K562 (cell line): ENCODE data around the gene SDCCAG8. TPM values are rescaled to one million over a fixed set of nuclear protein-coding genes. Genes with fewer than 3 reads are reported as not detected.

Source experiments
- ATAC-seq: fragments of 200-7000 bp; cut with Tn5 transposase; 3 replicates; pipeline ENCODE4 v1.9.1; 2020; ENCODE audit warnings: moderate library complexity
- BruUV-seq: library from RNA; stranded (reverse); fragments of 400-500 nt; replicated peaks from 2 replicates; lab custom pipeline; 2021; lab: Mats Ljungman, UMichigan
- CTCF ChIA-PET: fragments of 300-600 bp; formaldehyde crosslinking; extraction: SDS; loops from one replicate; lab custom pipeline; 2021; ENCODE audit warnings: low intra/inter-chr PET ratio; lab: Yijun Ruan, JAX
- POLR2A ChIA-PET: fragments of 300-600, 350-650 bp; sonication (Branson Sonifier 250); formaldehyde crosslinking; extraction: SDS; loops from one replicate; lab custom pipeline; 2021; ENCODE audit warnings: antibody characterized with exemption, inconsistent platforms; lab: Yijun Ruan, JAX
- DNase-seq, 4 experiments: peaks; one replicate each; pipeline versions ENCODE4 v3.0.0 to v3.0.0-alpha.2; 2011 to 2018; ENCODE audit warnings: low spot score in 3 of 4, mixed read lengths in 3 of 4; ENCODE audit errors: extremely low read depth in 1 of 4
- FAIRE-seq: peaks from 2 replicates; lab custom pipeline; 2011; peaks lifted over from hg19 to GRCh38; lab: Jason Lieb, UNC
- H2AFZ ChIP-seq: 2 replicates; pipeline ENCODE4 v1.6.0; 2011; ENCODE audit warnings: low read depth, low read length, control low read depth, inconsistent platforms
- H3K27ac ChIP-seq: fragments of 200-600 bp; 3 replicates; pipeline ENCODE4 v1.8.0; 2011; ENCODE audit warnings: low read depth, mild to moderate bottlenecking, control low read depth, inconsistent platforms, low read length, moderate library complexity, mixed read lengths; ENCODE audit errors: extremely low read depth
- H3K27me3 ChIP-seq, 2 experiments: fragments of 300-600 bp in 1 of 2; 2 replicates in 1 of 2; 3 replicates in 1 of 2; pipeline versions ENCODE4 v1.6.0 to v1.8.0; 2011; ENCODE audit warnings: inconsistent platforms in 2 of 2, low read length in 2 of 2, mild to moderate bottlenecking in 1 of 2, mixed read lengths in 1 of 2, moderate library complexity in 1 of 2; ENCODE audit not compliant: control insufficient read depth in 2 of 2, insufficient read depth in 2 of 2
- H3K36me3 ChIP-seq: fragments of 300-600 bp; 3 replicates; pipeline ENCODE4 v1.8.0; 2011; ENCODE audit warnings: mild to moderate bottlenecking, low read length, inconsistent platforms; ENCODE audit not compliant: control insufficient read depth, insufficient read depth
- H3K4me1 ChIP-seq, 2 experiments: fragments of 200-600 bp in 1 of 2; replicated peaks in 1 of 2; 2 replicates in 1 of 2; 3 replicates in 1 of 2; pipeline versions ENCODE4 v1.5.1 to v1.8.0; 2011; ENCODE audit warnings: inconsistent platforms in 2 of 2, low read length in 2 of 2, mild to moderate bottlenecking in 1 of 2, mixed read lengths in 1 of 2, moderate library complexity in 1 of 2; ENCODE audit not compliant: control insufficient read depth in 2 of 2, insufficient read depth in 2 of 2
- H3K4me2 ChIP-seq: 2 replicates; pipeline ENCODE4 v1.6.1; 2011; ENCODE audit warnings: low read length, control low read depth, inconsistent platforms, mixed read lengths; ENCODE audit not compliant: insufficient read depth
- H3K4me3 ChIP-seq: fragments of 200-600 bp; sonication (generic), shearing (Covaris generic); 2 replicates; pipeline ENCODE4 v1.5.1; 2016; ENCODE audit warnings: control low read depth, inconsistent platforms
- H3K79me2 ChIP-seq: fragments of 200-600 bp; 3 replicates; pipeline ENCODE4 v1.8.0; 2011; ENCODE audit warnings: low read length, inconsistent platforms; ENCODE audit not compliant: control insufficient read depth, insufficient read depth
- H3K9ac ChIP-seq, 2 experiments: 2 replicates each; pipeline versions ENCODE4 v1.6.0 to v1.6.1; 2011; ENCODE audit warnings: low read depth in 2 of 2, low read length in 2 of 2, control low read depth in 1 of 2, inconsistent platforms in 1 of 2, mild to moderate bottlenecking in 1 of 2, mixed read lengths in 1 of 2; ENCODE audit not compliant: insufficient read depth in 1 of 2
- H3K9me1 ChIP-seq: one replicate; pipeline ENCODE4 v1.6.0; 2011; ENCODE audit warnings: inconsistent platforms, mild to moderate bottlenecking, low read length, moderate library complexity; ENCODE audit not compliant: control insufficient read depth, insufficient read depth
- H3K9me3 ChIP-seq: replicated peaks from 2 replicates; pipeline ENCODE4 v1.5.1; 2011; ENCODE audit warnings: low read depth, low read length, inconsistent platforms; ENCODE audit not compliant: control insufficient read depth, insufficient read depth
- H4K20me1 ChIP-seq: replicated peaks from 2 replicates; pipeline ENCODE4 v1.6.1; 2011; ENCODE audit warnings: low read length, inconsistent platforms, mixed read lengths; ENCODE audit not compliant: control insufficient read depth, insufficient read depth
- CREB5 ChIP-seq: fragments of 250-450 bp; sonication (Bioruptor Pico); IDR thresholded peaks from 2 replicates; pipeline ENCODE4 v1.5.0; 2020; ENCODE audit warnings: mild to moderate bottlenecking
- ETV1 ChIP-seq: fragments of 450-650 bp; conservative IDR thresholded peaks from 2 replicates; pipeline ENCODE4 v1.6.1; 2016; ENCODE audit warnings: missing genetic modification characterization, control low read depth, low read depth, missing compliant biosample characterization
- HMBOX1 ChIP-seq: sonication (generic); IDR thresholded peaks from 2 replicates; pipeline ENCODE4 v1.6.1; 2016
- PCBP2 ChIP-seq: fragments of 200-400 bp; formaldehyde crosslinking; IDR thresholded peaks from 2 replicates; pipeline ENCODE4 v1.6.1; 2018; ENCODE audit warnings: low read length, low read depth, mild to moderate bottlenecking, moderate library complexity; ENCODE audit not compliant: poor library complexity, severe bottlenecking
- PRPF4 ChIP-seq: fragments of 200-400 bp; formaldehyde crosslinking; IDR thresholded peaks from one replicate; pipeline ENCODE4 v1.6.1; 2017; ENCODE audit warnings: low read length, low read depth, mild to moderate bottlenecking; ENCODE audit not compliant: insufficient read depth, poor library complexity, severe bottlenecking
- SETDB1 ChIP-seq: IDR thresholded peaks from one replicate; pipeline ENCODE4 v1.6.1; 2012; ENCODE audit warnings: low read length, control low read depth, inconsistent platforms
- SMARCB1 ChIP-seq: IDR thresholded peaks from 2 replicates; pipeline ENCODE4 v1.6.1; 2011; ENCODE audit warnings: improper control_type of control experiment, low read depth; ENCODE audit not compliant: insufficient read length
- SRSF9 ChIP-seq: fragments of 200-400 bp; formaldehyde crosslinking; IDR thresholded peaks from 2 replicates; pipeline ENCODE4 v1.6.1; 2017; ENCODE audit warnings: low read depth, low read length, borderline replicate concordance
- ZBTB7A ChIP-seq: IDR thresholded peaks from 2 replicates; pipeline ENCODE4 v1.6.1; 2011; ENCODE audit warnings: low read depth, mild to moderate bottlenecking, low read length, moderate library complexity, borderline replicate concordance; ENCODE audit not compliant: control insufficient read depth
- ZNF282 ChIP-seq: sonication (generic); formaldehyde crosslinking; IDR thresholded peaks from 2 replicates; pipeline ENCODE4 v1.8.1; 2023; ENCODE audit warnings: missing genetic modification reagents
- in situ Hi-C: fragments of 300-500 bp; cut with MboI; formaldehyde crosslinking; loops from 4 replicates; pipeline ENCODE4 v1.15.0; 2018; ENCODE audit warnings: inconsistent platforms, mixed read lengths
- intact Hi-C: fragments of 100-400 bp; cut with micrococcal nuclease; formaldehyde crosslinking; loops from 2 replicates; pipeline ENCODE4 v1.14.2; 2022
- polyA plus RNA-seq, 8 experiments: library from polyadenylated mRNA; depleted of rRNA in 4 of 8; stranded (reverse) in 5 of 8; unstranded in 3 of 8; fragments of >200 nt; fragmentation: Nextera tagmentation in 2 of 8; fragmentation: Illumina TruSeq in 1 of 8; extraction: Ambion mirVana in 2 of 8; extraction: Trizol in 1 of 8; gene quantifications; 2 replicates each; pipeline versions ENCODE4 v1.2.1 to v1.2.3, GENCODE V29; 2011 to 2014; ENCODE audit warnings: inconsistent platforms in 1 of 8, missing spikeins in 1 of 8
- total RNA-seq, 7 experiments: library from RNA; depleted of rRNA in 6 of 7; stranded (reverse); fragments of >200 nt in 6 of 7; fragmentation: Illumina TruSeq in 2 of 7; extraction: Trizol in 2 of 7; gene quantifications; 2 replicates each; pipeline versions ENCODE4 v1.2.1 to v1.2.3, GENCODE V29; 2011 to 2021; ENCODE audit warnings: low replicate concordance in 1 of 7

The SDCCAG8 gene
- total and polyA plus RNA-seq, 9 of the 15 experiments (the other 6 are each of a cell fraction or from before 2014, with no cell fraction given): 17.9 to 36.7 (median 25.4) TPM

DNA sequence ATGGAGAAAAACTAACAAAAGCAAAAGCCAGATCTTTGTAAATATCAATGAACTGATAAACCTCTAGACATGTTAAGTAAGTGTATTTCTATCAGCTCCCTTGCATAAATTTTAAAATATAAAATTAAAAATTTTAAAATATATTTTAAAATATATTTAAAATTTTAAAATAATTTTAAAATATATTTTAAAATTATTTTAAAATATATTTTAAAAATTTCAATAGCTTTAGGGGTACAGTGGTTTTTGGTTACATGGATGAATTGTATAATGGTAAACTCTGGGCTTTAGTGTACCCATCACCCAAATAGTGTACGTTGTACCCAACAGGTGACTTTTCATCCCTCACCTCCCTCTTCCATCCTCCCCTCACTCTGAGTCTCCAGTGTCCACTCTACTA is 279.2 kb downstream of the SDCCAG8 start (continued):
- TF ChIP-seq HMBOX1: no peak

GRCh38 chr1:243539636-243540035 is 283.8 kb downstream of the SDCCAG8 start:
- DNase-seq (no peak), FAIRE-seq (no peak), ATAC-seq (no peak)
- TF ChIP-seq SETDB1: no peak
- no peak for TF ChIP-seq SMARCB1
- TF ChIP-seq CREB5 (CRISPR knock-in tag): no peak
- TF ChIP-seq PRPF4: no peak
- no peak for TF ChIP-seq PCBP2
- TF ChIP-seq ZNF282 (CRISPR knock-in tag): no peak
- TF ChIP-seq SRSF9: no peak
- TF ChIP-seq ZBTB7A: no peak
- no peak for TF ChIP-seq ETV1 (tag)
- ChIA-PET POLR2A (no interaction called here), CTCF (no interaction called here)
- intact Hi-C loops (no loop called here), in situ Hi-C loops (no loop called here)
- Histone ChIP-seq H4K20me1 (no peaks in the 10 kb centered on the region), H3K79me2 (no peaks in the 10 kb centered on the region), H3K9me1 (no peaks in the 10 kb centered on the region), H2AFZ (no peak overlapping the region), H3K9me3 (no peaks in the 10 kb centered on the region), H3K9ac (no peak overlapping the region), H3K4me3 (no peak overlapping the region), H3K4me2 (no peak overlapping the region), H3K27ac (no peak overlapping the region), H3K27me3 (no peaks in the 10 kb centered on the region), H3K4me1 (no peaks in the 10 kb centered on the region), H3K36me3 (no peaks in the 10 kb centered on the region)
- no TSS peak for BruUV-seq
